Stimulated activated CD4-positive, alpha-beta T cell treated with anti-CD3 and anti-CD28 coated beads, TNF-alpha, amount 100 ng/mL, for 4 hours (primary cell): Measurements from ENCODE around the gene ANTXR2.
"Not testable (repeated sequence)": the region's sequence is repeated elsewhere in the genome, so short reads cannot be mapped to it uniquely, and the experiment has no call there.

Experiments
- DNase-seq, 3 experiments: peaks; one replicate each; pipeline ENCODE4 v3.0.0-alpha.2; 2020; ENCODE audit warnings: low read depth in 3 of 3

The ANTXR2 gene

DNA sequence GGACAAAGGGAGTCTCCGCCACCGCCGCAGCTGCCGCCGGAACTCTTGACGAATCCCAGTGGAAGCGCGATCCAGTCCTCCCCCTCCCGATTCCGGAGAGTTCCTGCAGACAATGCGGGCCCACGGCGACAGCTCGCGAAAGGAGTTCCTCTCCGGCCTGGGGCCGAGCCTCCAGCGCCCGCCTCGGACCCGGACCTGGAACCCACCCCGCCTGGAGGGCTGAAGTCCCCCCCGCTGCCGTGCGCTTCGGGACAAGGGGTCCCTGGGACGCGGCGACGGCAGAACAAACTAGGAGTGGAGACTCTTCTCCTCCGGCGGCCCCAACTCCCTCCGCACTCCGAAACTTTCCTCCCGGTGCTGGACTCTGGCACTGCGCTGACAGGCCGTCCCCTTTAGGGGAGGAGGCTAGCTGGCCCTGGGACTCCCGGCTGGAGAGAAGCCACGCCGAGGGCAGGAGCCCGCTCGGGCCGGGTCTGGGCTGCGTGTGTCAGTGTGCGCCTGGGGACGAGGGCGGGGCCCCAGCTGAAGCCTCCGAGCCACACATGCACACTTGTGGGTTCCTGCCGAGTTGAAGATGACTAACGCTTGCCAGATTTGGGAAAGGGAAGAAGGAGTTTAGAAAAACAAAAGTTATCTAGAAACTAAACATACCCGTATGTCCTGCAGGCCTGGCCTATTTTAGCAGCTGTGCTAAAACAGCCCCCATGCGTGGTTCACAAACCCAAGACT is at the start of gene ANTXR2:
Gene ANTXR2, minus strand, starts transcription at position 486 of the 729 bp plus-strand sequence. CDS start 669 bp downstream, outside the sequence.
- peak; percentile 32 to 49 (median 45) for DNase-seq

DNA sequence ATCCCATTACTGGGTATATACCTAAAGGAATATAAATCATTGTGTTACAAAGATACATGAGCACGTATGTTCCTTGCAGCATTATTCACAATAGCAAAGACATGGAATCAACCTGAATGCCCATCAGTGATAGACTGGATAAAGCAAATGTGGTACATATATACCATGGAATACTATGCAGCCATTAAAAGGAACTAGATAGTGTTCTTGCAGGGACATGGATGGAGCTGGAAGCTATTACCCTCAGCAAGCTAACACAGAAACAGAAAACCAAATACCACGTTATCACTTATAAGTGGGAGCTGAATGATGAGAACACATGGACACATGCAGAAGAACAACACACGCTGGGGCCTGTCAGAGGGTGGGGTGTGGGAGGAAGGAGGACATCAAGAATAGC is 48.8 kb upstream of the ANTXR2 start:
- not testable (repeated sequence) for DNase-seq

- DNase-seq: not testable (repeated sequence)
Measured at GRCh38 chr4:80119620-80120019, 46.6 kb upstream of the ANTXR2 start.

- no peak for DNase-seq
Measured at GRCh38 chr4:80116516-80116915, 43.5 kb upstream of the ANTXR2 start.

- no peak for DNase-seq
Measured at GRCh38 chr4:80115368-80116181, 42.5 kb upstream of the ANTXR2 start.

GRCh38 chr4:80114732-80115265 is 41.8 kb upstream of the ANTXR2 start:
- no peak for DNase-seq

DNA sequence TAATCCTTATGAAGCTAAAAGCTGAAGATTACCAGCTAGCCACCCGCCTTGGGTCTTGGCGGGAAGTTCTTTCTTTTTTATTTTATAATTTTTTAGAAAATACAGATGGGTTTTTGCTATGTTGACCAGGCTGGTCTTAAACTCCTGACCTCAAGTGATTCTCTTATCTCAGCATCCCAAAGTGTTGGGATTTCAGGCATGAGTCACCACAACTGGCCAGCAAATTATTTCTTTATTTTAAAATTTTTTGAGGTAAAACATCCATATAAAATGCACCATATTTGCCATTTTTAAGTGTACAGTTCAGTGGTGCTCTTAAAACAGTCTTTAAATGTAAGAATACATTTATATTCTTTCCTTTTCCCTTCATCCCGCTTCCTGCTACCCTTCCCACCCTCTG is 40.6 kb upstream of the ANTXR2 start:
- DNase-seq: no peak

DNA sequence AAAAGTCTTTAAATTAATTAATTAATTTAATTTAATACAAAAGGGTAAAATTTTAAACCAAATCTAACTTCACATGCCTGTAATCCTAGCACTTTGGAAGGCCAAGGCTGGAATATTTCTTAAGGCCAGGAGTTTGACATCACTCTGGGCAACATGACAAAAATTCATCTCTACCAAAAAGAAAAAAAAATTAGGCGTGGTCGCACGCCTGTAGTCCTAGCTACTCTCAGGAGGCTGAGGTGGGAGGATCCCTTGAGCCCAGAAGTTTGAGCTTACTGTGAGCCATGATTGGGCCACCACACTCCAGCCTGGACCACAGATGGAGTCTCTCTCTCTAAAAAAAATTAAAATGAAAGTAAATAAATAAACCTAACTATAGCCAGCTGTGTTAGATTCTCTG is 39.2 kb upstream of the ANTXR2 start:
- no peak for DNase-seq

DNA sequence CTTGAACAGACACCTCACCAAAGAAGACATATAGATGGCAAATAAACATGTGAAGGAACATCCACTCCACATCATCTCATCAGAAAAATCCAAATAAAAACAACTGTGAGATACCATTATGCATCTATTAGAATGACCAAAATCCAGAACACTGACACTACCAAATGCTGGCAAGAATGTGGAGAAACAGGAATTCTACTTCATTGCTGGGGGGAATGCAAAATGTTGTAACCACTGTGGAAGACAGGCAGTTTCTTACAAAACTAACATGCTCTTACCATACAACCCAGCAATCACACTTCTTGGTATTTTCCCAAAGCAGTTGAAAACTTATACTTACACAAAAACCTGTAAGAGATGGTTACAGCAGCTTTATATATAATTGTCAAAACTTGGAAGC is 38.2 kb upstream of the ANTXR2 start:
- no peak for DNase-seq

DNA sequence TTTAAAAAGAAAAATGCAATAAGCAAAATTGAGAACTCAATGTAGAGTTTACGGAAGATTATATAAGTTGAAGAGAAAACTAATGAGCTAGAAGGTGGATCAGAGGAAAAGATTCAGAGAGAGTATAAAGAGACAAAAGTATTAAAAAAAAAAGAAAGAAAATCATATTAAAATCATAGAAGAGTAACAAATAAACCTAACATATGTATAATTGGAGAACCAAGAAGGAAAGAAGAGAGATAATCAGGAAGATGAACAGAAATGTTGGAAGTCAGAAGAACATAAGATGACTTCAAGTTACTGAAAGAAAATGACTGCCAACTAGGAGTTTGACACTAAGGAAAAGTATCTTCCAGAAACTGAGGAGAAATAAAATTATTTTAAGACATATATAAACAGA is 34.3 kb upstream of the ANTXR2 start:
- DNase-seq: no peak

DNA sequence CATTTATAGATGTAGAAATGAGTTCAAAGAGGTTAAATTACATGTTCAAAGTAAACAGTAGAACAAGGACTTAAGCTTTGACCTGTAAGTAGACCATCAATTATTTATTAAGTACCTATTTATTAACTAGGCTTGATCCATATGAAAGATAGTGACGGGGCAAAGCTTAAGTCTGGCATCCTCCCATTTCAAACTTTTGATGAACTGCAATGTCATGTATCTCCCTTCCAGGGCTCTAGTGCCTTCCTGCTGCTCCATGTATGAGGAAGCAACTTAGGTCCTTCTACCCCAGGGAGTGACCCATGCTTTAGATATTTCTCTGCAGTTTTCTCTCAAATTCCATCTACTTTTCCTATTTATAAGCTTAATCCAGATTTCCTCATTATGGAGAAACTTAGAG is 31.9 kb upstream of the ANTXR2 start:
- DNase-seq: no peak

GRCh38 chr4:80103629-80104028 is 30.6 kb upstream of the ANTXR2 start:
- DNase-seq: no peak

- no peak for DNase-seq
Measured at GRCh38 chr4:80101792-80102116, 28.7 kb upstream of the ANTXR2 start.

DNA sequence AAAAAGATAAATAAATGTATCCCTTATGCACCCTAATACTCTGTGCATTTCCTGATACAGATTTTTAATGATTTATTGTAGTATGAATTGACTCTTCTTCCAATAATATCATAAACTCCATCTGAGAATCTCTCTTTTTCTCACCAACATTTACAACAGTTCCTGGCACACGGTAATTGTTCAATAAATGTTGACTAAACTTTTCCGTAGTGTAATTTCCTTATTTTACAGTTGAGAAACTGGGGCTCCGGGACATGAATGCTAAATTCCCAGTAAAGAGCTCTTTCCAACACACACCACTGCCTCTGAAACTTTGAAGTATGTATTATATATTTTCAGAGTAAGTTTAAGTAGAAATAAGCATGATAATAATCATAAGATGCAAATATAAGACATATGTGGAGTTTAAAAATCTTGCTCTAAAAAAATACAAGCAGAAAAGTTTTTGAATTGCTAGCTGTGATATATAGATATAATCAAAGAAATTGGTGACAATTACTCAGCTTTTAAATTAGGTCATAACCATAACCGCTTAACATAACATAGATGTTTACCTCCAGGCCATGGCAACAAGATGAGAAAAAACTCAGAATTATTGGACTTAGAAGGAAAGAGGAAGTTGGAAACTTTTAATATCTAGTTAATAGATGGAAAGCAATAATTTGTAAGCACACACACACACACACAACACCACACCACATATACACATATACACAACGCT is 28.2 kb upstream of the ANTXR2 start:
- no peak for DNase-seq

GRCh38 chr4:80099671-80100070 is 26.6 kb upstream of the ANTXR2 start:
- DNase-seq: no peak

GRCh38 chr4:80098635-80099034 is 25.6 kb upstream of the ANTXR2 start:
- DNase-seq: no peak

- no peak for DNase-seq
Measured at GRCh38 chr4:80097400-80098177, 24.6 kb upstream of the ANTXR2 start.

DNA sequence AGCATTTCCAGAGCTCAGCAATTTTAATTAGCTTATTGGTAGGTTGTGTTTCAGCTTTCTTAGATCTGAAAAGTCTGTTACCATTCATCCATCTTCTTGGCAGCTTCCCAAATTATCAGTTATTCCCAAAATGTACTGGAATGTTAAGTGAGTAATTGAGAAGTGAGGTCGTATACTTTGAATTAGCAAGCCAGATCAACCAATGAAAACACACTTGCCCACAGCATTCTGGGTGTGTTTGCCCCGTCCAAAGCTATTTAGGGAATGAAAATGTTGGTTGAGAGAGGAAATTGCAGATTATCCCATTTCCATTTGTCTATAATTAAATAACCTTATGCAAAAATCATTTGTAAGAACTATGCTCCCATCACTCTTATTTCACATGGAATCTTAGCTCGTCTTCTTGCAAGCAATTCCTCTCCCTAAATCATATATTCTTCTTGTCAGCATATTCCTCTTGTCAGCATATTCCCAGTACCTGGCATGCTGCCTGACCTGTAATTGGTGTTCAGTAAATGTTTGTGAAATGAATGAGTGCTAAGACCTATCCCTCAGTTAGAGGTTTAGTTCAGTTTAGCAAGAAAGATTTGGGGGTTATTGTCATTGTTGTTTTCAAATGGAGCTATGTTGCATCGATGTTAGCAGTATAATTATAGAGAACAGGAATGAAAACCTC is 23.3 kb upstream of the ANTXR2 start:
- DNase-seq: no peak

- no peak for DNase-seq
Measured at GRCh38 chr4:80094191-80094590, 21.2 kb upstream of the ANTXR2 start.

GRCh38 chr4:80093563-80093962 is 20.5 kb upstream of the ANTXR2 start:
- DNase-seq: no peak

DNA sequence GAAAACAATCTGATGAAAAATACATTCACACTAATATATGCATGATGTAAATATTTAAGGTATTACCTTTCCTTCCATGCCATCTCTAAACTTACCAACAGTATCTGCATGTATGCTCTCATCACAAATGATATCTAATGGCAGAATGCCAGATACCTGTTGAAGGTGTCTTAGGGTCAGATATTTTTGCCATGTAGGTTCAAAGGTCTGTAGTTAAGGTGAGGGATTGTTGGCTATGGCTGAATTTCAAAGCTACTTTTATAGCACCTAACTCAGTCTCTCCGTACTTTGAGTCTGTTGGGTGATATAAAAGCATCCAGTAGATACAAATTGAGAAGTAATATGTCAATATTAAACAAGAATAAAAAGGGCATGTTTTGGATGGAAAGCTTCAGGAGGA is 19.8 kb upstream of the ANTXR2 start:
- DNase-seq: no peak
